Testis (tissue), 3 donors: ENCODE results near the gene HINT1. TPM values are rescaled to one million over a fixed set of nuclear protein-coding genes. Genes with fewer than 3 reads are reported as not detected.

ENCODE experiments used
- DNase-seq: peaks from one replicate; pipeline ENCODE4 v3.0.0-alpha.2; 2019
- H3K27ac ChIP-seq, 2 donors: fragments of 200-600 bp; sonication (generic); one replicate each; pipeline ENCODE4 v1.5.1; 2019
- H3K27me3 ChIP-seq: fragments of 200-600 bp; sonication (generic); one replicate; pipeline ENCODE4 v1.5.1; 2019
- H3K36me3 ChIP-seq: fragments of 200-600 bp; sonication (generic); one replicate; pipeline ENCODE4 v1.5.1; 2017; ENCODE audit warnings: low read depth; ENCODE audit errors: missing control alignments
- H3K4me1 ChIP-seq: fragments of 200-600 bp; sonication (generic); one replicate; pipeline ENCODE4 v1.5.1; 2019
- H3K4me3 ChIP-seq, 2 donors: fragments of 200-600 bp; sonication (generic); one replicate each; pipeline ENCODE4 v1.5.1; 2017 to 2019
- H3K9me3 ChIP-seq: fragments of 200-600 bp; sonication (generic); one replicate; pipeline ENCODE4 v1.5.1; 2017
- POLR2A ChIP-seq: fragments of 450-650 bp; IDR thresholded peaks from one replicate; pipeline ENCODE4 v1.6.1; 2017; ENCODE audit warnings: antibody characterized with exemption, mild to moderate bottlenecking, moderate library complexity
- WGBS, 2 donors: methylation state at CpG; one replicate each; pipeline ENCODE4 v1.1.5; 2018; 5-methylcytosine and 5-hydroxymethylcytosine counted together
- intact Hi-C: fragments of 100-400 bp; cut with DNase I; formaldehyde crosslinking; loops from one replicate; pipeline ENCODE4 v1.15.1; 2023; ENCODE audit warnings: low total_unique reads
- polyA plus RNA-seq: library from polyadenylated mRNA; stranded (reverse); fragments of 350-450 nt; fragmentation: Illumina TruSeq; extraction: RNeasy Lipid Tissue Mini Kit (QIAGEN cat#74804); gene quantifications from one replicate; pipeline ENCODE4 v1.2.3, GENCODE V29; 2014; ENCODE audit warnings: low read depth, low replicate concordance; ENCODE audit not compliant: insufficient read depth
- total RNA-seq, 2 donors: library from RNA; depleted of rRNA; stranded (reverse); fragments of >200 nt; gene quantifications; one replicate each; pipeline ENCODE4 v1.2.3, GENCODE V29; 2016
- TF ChIP-seq, protein P1 (sequence below), 3 experiments: fragments of 450-650 bp in 2 of 3; fragments of 200-600 bp in 1 of 3; sonication (generic) in 1 of 3; IDR thresholded peaks; one replicate each; pipeline ENCODE4 v1.5.1; 2016 to 2019; ENCODE audit warnings: antibody characterized with exemption in 3 of 3, mild to moderate bottlenecking in 2 of 3, moderate library complexity in 1 of 3

The HINT1 gene
- total and polyA plus RNA-seq, 3 donors from 2014 or later: 102 to 222 (median 104) TPM

GRCh38 chr5:131210151-131210510 is 45.1 kb upstream of the HINT1 start:
- Histone ChIP-seq H3K27ac (no peak overlapping the region), H3K9me3 (no peaks in the 10 kb centered on the region), H3K4me3 (no peak overlapping the region), H3K4me1 (peaks cover 3% of the 10 kb centered on the region), H3K27me3 (no peaks in the 10 kb centered on the region), H3K36me3 (no peaks in the 10 kb centered on the region)
- intact Hi-C loops: no loop called here
- no peak for TF ChIP-seq POLR2A
- DNase-seq: no peak

GRCh38 chr5:131209506-131210150 is 44.6 kb upstream of the HINT1 start:
- H3K4me1 ChIP-seq: no peaks in the 10 kb centered on the region
- DNase-seq: no peak
- WGBS, 2 donors: 57 to 60% methylated on average over 6 of the region's 6 CpGs
- H3K27me3 ChIP-seq: no peaks in the 10 kb centered on the region
- TF ChIP-seq, protein P1, sequence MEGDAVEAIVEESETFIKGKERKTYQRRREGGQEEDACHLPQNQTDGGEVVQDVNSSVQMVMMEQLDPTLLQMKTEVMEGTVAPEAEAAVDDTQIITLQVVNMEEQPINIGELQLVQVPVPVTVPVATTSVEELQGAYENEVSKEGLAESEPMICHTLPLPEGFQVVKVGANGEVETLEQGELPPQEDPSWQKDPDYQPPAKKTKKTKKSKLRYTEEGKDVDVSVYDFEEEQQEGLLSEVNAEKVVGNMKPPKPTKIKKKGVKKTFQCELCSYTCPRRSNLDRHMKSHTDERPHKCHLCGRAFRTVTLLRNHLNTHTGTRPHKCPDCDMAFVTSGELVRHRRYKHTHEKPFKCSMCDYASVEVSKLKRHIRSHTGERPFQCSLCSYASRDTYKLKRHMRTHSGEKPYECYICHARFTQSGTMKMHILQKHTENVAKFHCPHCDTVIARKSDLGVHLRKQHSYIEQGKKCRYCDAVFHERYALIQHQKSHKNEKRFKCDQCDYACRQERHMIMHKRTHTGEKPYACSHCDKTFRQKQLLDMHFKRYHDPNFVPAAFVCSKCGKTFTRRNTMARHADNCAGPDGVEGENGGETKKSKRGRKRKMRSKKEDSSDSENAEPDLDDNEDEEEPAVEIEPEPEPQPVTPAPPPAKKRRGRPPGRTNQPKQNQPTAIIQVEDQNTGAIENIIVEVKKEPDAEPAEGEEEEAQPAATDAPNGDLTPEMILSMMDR (IDR thresholded peaks at IDR 0.05): no peak
- no peak for TF ChIP-seq POLR2A
- H3K27ac ChIP-seq: no peak overlapping the region
- no peak overlapping the region for H3K4me3 ChIP-seq
- no peaks in the 10 kb centered on the region for H3K36me3 ChIP-seq
- no peaks in the 10 kb centered on the region for H3K9me3 ChIP-seq
- intact Hi-C loops: no loop called here

DNA sequence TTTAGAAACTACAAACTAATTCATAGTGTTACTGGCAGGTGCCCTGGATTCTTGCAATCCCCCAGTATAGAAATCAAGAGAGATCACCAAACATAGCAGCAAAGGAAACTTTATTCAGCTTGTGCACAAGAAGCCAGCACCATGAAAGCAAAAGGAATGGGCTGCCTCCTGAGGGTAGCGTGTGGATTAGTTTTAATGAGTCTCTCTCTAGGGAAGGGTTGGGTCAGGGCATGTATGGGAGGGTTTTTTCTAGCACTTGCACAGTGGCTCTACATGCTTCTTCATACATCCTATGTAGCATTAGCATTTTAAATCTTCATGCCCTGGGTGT is 44.1 kb upstream of the HINT1 start:
- H3K27me3 ChIP-seq: no peaks in the 10 kb centered on the region
- no peak for DNase-seq
- WGBS, 2 donors: 77 to 86% methylated on average over 1 of the region's 1 CpG
- TF ChIP-seq, protein P1 (IDR thresholded peaks at IDR 0.05): no peak
- no peak for TF ChIP-seq POLR2A
- no peaks in the 10 kb centered on the region for H3K9me3 ChIP-seq
- intact Hi-C loops: no loop called here
- H3K4me3 ChIP-seq: no peak overlapping the region
- no peaks in the 10 kb centered on the region for H3K36me3 ChIP-seq
- no peaks in the 10 kb centered on the region for H3K4me1 ChIP-seq
- no peak overlapping the region for H3K27ac ChIP-seq

DNA sequence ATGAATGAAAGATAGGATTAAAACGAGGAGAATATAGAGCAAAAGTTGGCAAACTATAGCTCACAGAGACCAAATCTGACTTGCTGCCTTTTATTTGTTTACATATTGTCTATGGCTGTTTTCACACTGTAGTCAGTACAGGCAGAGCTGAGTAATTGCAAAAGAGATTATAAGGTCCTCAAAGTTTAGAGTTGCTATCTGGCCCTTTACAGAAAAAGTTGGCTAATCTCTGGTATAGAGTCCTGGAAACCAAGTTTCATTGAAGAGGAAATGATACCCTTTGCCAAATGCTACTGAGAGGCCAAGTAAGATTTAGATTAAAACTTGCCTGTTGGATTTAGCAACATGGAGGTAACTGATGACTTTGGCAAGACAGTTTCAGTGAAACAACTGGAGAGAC is 41.7 kb upstream of the HINT1 start:
- Histone ChIP-seq H3K4me1 (no peaks in the 10 kb centered on the region), H3K9me3 (no peaks in the 10 kb centered on the region), H3K27ac (no peak overlapping the region), H3K27me3 (no peaks in the 10 kb centered on the region), H3K36me3 (no peaks in the 10 kb centered on the region), H3K4me3 (no peak overlapping the region)
- no peak for DNase-seq
- TF ChIP-seq POLR2A: no peak
- TF ChIP-seq, protein P1 (IDR thresholded peaks at IDR 0.05): no peak
- 58 to 73% methylated on average over 1 of the region's 1 CpG for WGBS, 2 donors
- intact Hi-C loops: no loop called here

DNA sequence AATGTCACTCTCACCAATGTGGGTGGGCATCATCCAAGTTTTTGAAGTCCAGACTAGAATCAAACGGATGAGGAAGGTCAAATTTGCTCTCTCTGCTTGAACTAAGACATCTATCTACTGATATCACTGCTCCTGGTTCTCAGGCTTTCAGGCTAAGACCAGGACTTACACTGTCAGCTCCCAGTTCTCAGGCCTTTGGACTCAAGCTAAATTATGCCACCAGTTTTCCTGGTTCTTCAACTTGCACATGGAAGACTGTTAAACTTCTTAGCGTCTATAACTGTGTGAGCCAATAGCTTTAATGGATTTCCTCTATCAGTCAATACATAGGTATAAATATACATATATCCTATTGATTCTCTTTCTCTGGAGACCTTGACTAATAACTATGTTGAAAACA is 41.0 kb upstream of the HINT1 start:
- Histone ChIP-seq H3K4me1 (no peaks in the 10 kb centered on the region), H3K9me3 (no peaks in the 10 kb centered on the region), H3K4me3 (no peak overlapping the region), H3K27me3 (no peaks in the 10 kb centered on the region), H3K27ac (no peak overlapping the region), H3K36me3 (no peaks in the 10 kb centered on the region)
- intact Hi-C loops: no loop called here
- TF ChIP-seq, protein P1 (IDR thresholded peaks at IDR 0.05): no peak
- TF ChIP-seq POLR2A: no peak
- no peak for DNase-seq
- WGBS, 2 donors: 91 to 92% methylated on average over 2 of the region's 2 CpGs
